Tibial nerve (tissue), 4 donors: Measurements from ENCODE around the gene TRUB1. TPM values are rescaled to one million over a fixed set of nuclear protein-coding genes. Genes with fewer than 3 reads are reported as not detected.
"Not testable (repeated sequence)": the region's sequence is repeated elsewhere in the genome, so short reads cannot be mapped to it uniquely, and the experiment has no call there.

ENCODE experiments used
- DNase-seq, 2 donors: peaks; one replicate each; pipeline ENCODE4 v3.0.0-alpha.2; 2019; ENCODE audit warnings: low spot score in 2 of 2
- H3K27ac ChIP-seq, 4 donors: fragments of 200-600 bp; sonication (generic) in 3 of 4; one replicate each; pipeline ENCODE4 v1.5.1; 2017 to 2019; ENCODE audit warnings: mild to moderate bottlenecking in 1 of 4
- H3K27me3 ChIP-seq, 2 donors: fragments of 200-600 bp; sonication (generic) in 1 of 2; one replicate each; pipeline versions ENCODE4 v1.5.1 to v1.6.0; 2017 to 2019
- H3K36me3 ChIP-seq, 3 donors: fragments of 200-600 bp; sonication (generic); one replicate each; pipeline ENCODE4 v1.5.1; 2018 to 2019
- H3K4me1 ChIP-seq, 4 donors: fragments of 200-600 bp; sonication (generic) in 3 of 4; one replicate each; pipeline ENCODE4 v1.5.1; 2017 to 2019
- H3K4me3 ChIP-seq, 4 donors: fragments of 200-600 bp; sonication (generic) in 3 of 4; one replicate each; pipeline ENCODE4 v1.5.1; 2017 to 2019; ENCODE audit warnings: mild to moderate bottlenecking in 1 of 4, moderate library complexity in 1 of 4
- H3K9me3 ChIP-seq, 4 donors: fragments of 200-600 bp; sonication (generic) in 3 of 4; one replicate each; pipeline ENCODE4 v1.5.1; 2017 to 2019
- CTCF ChIP-seq, 5 experiments: fragments of 200-600 bp in 3 of 5; fragments of 450-650 bp in 2 of 5; sonication (generic) in 3 of 5; IDR thresholded peaks; one replicate each; pipeline ENCODE4 v1.5.1; 2016 to 2019; ENCODE audit warnings: antibody characterized with exemption in 5 of 5, mild to moderate bottlenecking in 3 of 5, moderate library complexity in 2 of 5
- EP300 ChIP-seq, 2 donors: sonication (generic); formaldehyde crosslinking; IDR thresholded peaks; one replicate each; pipeline ENCODE4 v1.6.1; 2017; ENCODE audit warnings: antibody characterized with exemption in 2 of 2, mild to moderate bottlenecking in 1 of 2
- POLR2A ChIP-seq, 2 donors: fragments of 450-650 bp; IDR thresholded peaks; one replicate each; pipeline ENCODE4 v1.6.1; 2017; ENCODE audit warnings: antibody characterized with exemption in 2 of 2, mild to moderate bottlenecking in 2 of 2, moderate library complexity in 2 of 2
- WGBS, 2 donors: methylation state at CpG; one replicate each; pipeline ENCODE4 v1.1.5; 2018; 5-methylcytosine and 5-hydroxymethylcytosine counted together
- total RNA-seq, 4 donors: library from RNA; depleted of rRNA; stranded (reverse); fragments of >200 nt; gene quantifications; one replicate each; pipeline ENCODE4 v1.1.0, GENCODE V29; 2016

Gene TRUB1
- total RNA-seq, 4 donors from 2014 or later, result 13.8 to 40.4 (median 28.6) TPM

- H3K27ac ChIP-seq, result no peak overlapping the region
Measured at GRCh38 chr10:114932225-114932624, 5.8 kb upstream of the TRUB1 start.

GRCh38 chr10:114932945-114933344 lies 5.0 kb upstream of the TRUB1 start:
- Histone ChIP-seq H3K36me3 (no peaks in the 10 kb centered on the region), H3K27ac (no peak overlapping the region), H3K4me1 (no peaks in the 10 kb centered on the region), H3K9me3 (no peaks in the 10 kb centered on the region), H3K4me3 (no peak overlapping the region), H3K27me3 (no peaks in the 10 kb centered on the region)
- TF ChIP-seq POLR2A (IDR thresholded peaks at IDR 0.05), result no peak
- no peak for TF ChIP-seq CTCF (IDR thresholded peaks at IDR 0.05)
- no peak for TF ChIP-seq EP300 (IDR thresholded peaks at IDR 0.05)
- no peak for DNase-seq
- WGBS, 2 donors, result 76 to 77% methylated on average over 2 of the region's 2 CpGs

More at GRCh38 chr10:114932225-114932624, 5.8 kb upstream of the TRUB1 start:
- Histone ChIP-seq H3K4me1 (no peaks in the 10 kb centered on the region), H3K36me3 (no peaks in the 10 kb centered on the region), H3K9me3 (no peaks in the 10 kb centered on the region), H3K4me3 (no peak overlapping the region), H3K27me3 (no peaks in the 10 kb centered on the region)
- no peak for TF ChIP-seq POLR2A (IDR thresholded peaks at IDR 0.05)
- no peak for TF ChIP-seq EP300 (IDR thresholded peaks at IDR 0.05)
- no peak for TF ChIP-seq CTCF (IDR thresholded peaks at IDR 0.05)
- no peak for DNase-seq

- WGBS, 2 donors, result 83% methylated on average over 5 of the region's 5 CpGs
Measured at GRCh38 chr10:114933588-114933987, 4.4 kb upstream of the TRUB1 start.

GRCh38 chr10:114933995-114934394 lies 4.0 kb upstream of the TRUB1 start:
- not testable (repeated sequence) for H3K9me3 ChIP-seq, H3K36me3 ChIP-seq, H3K27ac ChIP-seq, H3K27me3 ChIP-seq, H3K4me3 ChIP-seq, DNase-seq, H3K4me1 ChIP-seq
- WGBS, 2 donors, result 68 to 72% methylated on average over 3 of the region's 3 CpGs

More at GRCh38 chr10:114933588-114933987, 4.4 kb upstream of the TRUB1 start:
- Histone ChIP-seq H3K4me3 (no peak overlapping the region), H3K4me1 (peaks cover 0 to 2% (median under 1%) of the 10 kb centered on the region in 4 donors), H3K36me3 (no peaks in the 10 kb centered on the region), H3K27me3 (no peaks in the 10 kb centered on the region), H3K27ac (no peak overlapping the region), H3K9me3 (no peaks in the 10 kb centered on the region)
- no peak for TF ChIP-seq CTCF (IDR thresholded peaks at IDR 0.05)
- no peak for TF ChIP-seq POLR2A (IDR thresholded peaks at IDR 0.05)
- TF ChIP-seq EP300 (IDR thresholded peaks at IDR 0.05), result no peak
- no peak for DNase-seq

GRCh38 chr10:114938856-114939193 lies 830 bp downstream of the TRUB1 start:
- DNase-seq, result no peak
- 15 to 20% methylated on average over 5 of the region's 5 CpGs for WGBS, 2 donors
- Histone ChIP-seq H3K27ac (peak overlapping the region in 2 of 4 donors; percentile 84 to 90), H3K36me3 (peaks cover 0 to 20% (median 11%) of the 10 kb centered on the region in 3 donors), H3K27me3 (no peaks in the 10 kb centered on the region), H3K4me1 (peaks cover 0 to 27% (median 13%) of the 10 kb centered on the region in 4 donors), H3K4me3 (peak overlapping the region; percentile 59 to 99 (median 94)), H3K9me3 (no peaks in the 10 kb centered on the region)
- TF ChIP-seq POLR2A (IDR thresholded peaks at IDR 0.05) (no peak), EP300 (IDR thresholded peaks at IDR 0.05) (no peak), CTCF (IDR thresholded peaks at IDR 0.05) (no peak)

GRCh38 chr10:114940735-114941134 lies 2.7 kb downstream of the TRUB1 start:
- TF ChIP-seq CTCF (IDR thresholded peaks at IDR 0.05) (no peak), POLR2A (IDR thresholded peaks at IDR 0.05) (no peak), EP300 (IDR thresholded peaks at IDR 0.05) (no peak)
- Histone ChIP-seq H3K9me3 (no peaks in the 10 kb centered on the region), H3K27me3 (no peaks in the 10 kb centered on the region), H3K27ac (no peak overlapping the region), H3K4me3 (no peak overlapping the region), H3K4me1 (peaks cover 0 to 27% (median 13%) of the 10 kb centered on the region in 4 donors), H3K36me3 (peaks cover 0 to 39% (median 11%) of the 10 kb centered on the region in 3 donors)
- no peak for DNase-seq
- 51 to 63% methylated on average over 4 of the region's 4 CpGs for WGBS, 2 donors
